Transverse colon (tissue), 4 donors: ENCODE measurements around the gene FGGY. TPM values are rescaled to one million over a fixed set of nuclear protein-coding genes. Genes with fewer than 3 reads are reported as not detected.

Experiments used
- small RNA-seq, 4 donors: library from RNA; depleted of rRNA; stranded (forward); fragments of <200 nt; gene quantifications; one replicate each; pipeline ENCODE3, GENCODE V24; 2016
- total RNA-seq, 4 donors: library from RNA; depleted of rRNA; stranded (reverse); fragments of >200 nt; gene quantifications; one replicate each; pipeline ENCODE4 v1.1.0, GENCODE V29; 2016

FGGY gene
- total RNA-seq, 4 donors from 2014 or later, result 18.2 to 97.7 (median 27.1) TPM

Small RNA genes within 50 kb of the gene (small RNA-seq; reads per million reads assigned to genes)
- gene MIR4711, result 0 to 0.42 (median 0.09) reads per million in 4 donors
